Activated CD4-positive, alpha-beta memory T cell treated with anti-CD3 and anti-CD28 coated beads, Interleukin-2, amount 10 ng/mL, durations not matched to agents 7 days and 5 days (primary cell): Measurements from ENCODE around the gene DISP2. TPM values are rescaled to one million over a fixed set of nuclear protein-coding genes. Genes with fewer than 3 reads are reported as not detected.

Experiments
- CTCF ChIA-PET: fragments of 350-600 bp; sonication (Branson Sonifier 250); formaldehyde crosslinking; loops from one replicate; lab custom pipeline; 2021; ENCODE audit warnings: antibody characterized with exemption, inconsistent platforms; lab: Charles Lee
- POLR2A ChIA-PET: fragments of 350-600 bp; sonication (Branson Sonifier 250); formaldehyde crosslinking; loops from one replicate; lab custom pipeline; 2021; ENCODE audit warnings: antibody characterized with exemption; lab: Charles Lee
- DNase-seq: peaks from one replicate; pipeline ENCODE4 v3.0.0-alpha.2; 2020
- H3K27ac Mint-ChIP-seq: one replicate; pipeline ENCODE4 v1.8.0; 2021; ENCODE audit warnings: mild to moderate bottlenecking, mixed read lengths
- H3K27me3 Mint-ChIP-seq: one replicate; pipeline ENCODE4 v1.8.0; 2021; ENCODE audit warnings: mixed read lengths
- H3K36me3 Mint-ChIP-seq: one replicate; pipeline ENCODE4 v1.8.0; 2021; ENCODE audit warnings: low read depth, mixed read lengths
- H3K4me1 Mint-ChIP-seq: one replicate; pipeline ENCODE4 v1.8.0; 2021; ENCODE audit warnings: mixed read lengths
- H3K4me3 Mint-ChIP-seq: one replicate; pipeline ENCODE4 v1.8.0; 2021; ENCODE audit warnings: mild to moderate bottlenecking, mixed read lengths
- H3K9me3 Mint-ChIP-seq: one replicate; pipeline ENCODE4 v1.8.0; 2021; ENCODE audit warnings: mixed read lengths
- total RNA-seq, 2 experiments: library from RNA; stranded (reverse); gene quantifications; one replicate each; pipeline ENCODE4 v1.2.3, GENCODE V29; 2021

The DISP2 gene
- total RNA-seq, 2 experiments from 2014 or later, result 0.03 to 0.18 TPM

DNA sequence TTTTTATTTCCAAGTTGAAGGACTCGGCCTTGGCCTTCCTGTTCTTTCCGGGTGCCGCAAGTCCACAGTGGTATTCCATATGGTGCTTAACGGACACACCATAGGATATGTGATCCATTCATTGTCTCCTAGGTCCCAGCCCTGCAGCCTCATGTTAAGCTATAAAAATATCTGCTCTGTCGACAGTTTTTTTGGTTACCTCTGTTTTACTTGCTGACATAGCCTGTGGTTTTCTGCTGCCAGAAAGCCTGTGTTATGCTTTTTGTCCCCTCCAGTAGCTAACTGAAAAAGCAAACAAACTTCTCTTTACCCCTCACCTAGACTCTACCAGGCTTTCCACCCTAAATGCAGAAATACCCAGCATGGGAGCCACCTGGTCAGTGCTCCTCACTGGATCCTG, 29.3 kb upstream of the DISP2 start:
- Mint-ChIP-seq H3K4me1 (peaks cover 30% of the 10 kb centered on the region), H3K27ac (peak overlapping the region; percentile 36), H3K27me3 (peaks cover 4% of the 10 kb centered on the region), H3K4me3 (no peak overlapping the region), H3K36me3 (peaks cover 6% of the 10 kb centered on the region), H3K9me3 (no peaks in the 10 kb centered on the region)
- CTCF ChIA-PET, result interaction anchor here (0.9 to 6.0 kb wide), 10 partner anchors 9 to 111 kb away, joined by 3 to 84 read pairs (median 8); partner anchors contain the start of genes IVD and PLCB2
- POLR2A ChIA-PET, result interaction anchor here (0.9 to 3.0 kb wide), 4 partner anchors 9 to 20 kb away, joined by 3 to 14 read pairs (median 8); partner anchors contain the start of gene PLCB2
- no peak for DNase-seq

DNA sequence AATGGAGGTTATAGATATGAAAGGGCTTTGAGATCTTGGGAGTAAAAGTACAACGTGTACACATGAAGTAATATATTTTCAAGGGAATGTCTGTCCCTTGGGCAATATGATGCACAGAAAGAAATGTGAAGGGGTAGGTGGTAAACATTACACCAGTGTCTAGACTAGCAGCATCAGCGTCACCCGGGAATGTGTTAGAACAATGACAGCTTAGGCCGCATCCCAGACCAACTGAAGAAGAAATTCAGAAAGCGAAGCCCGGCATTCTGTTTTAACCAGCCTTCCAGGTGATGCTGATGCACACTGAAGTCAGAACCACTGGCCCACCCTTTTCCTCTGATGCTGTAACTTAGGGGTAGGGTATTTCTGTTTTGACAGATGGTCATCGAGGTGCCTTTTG, 28.2 kb upstream of the DISP2 start:
- Mint-ChIP-seq H3K27ac (no peak overlapping the region), H3K9me3 (no peaks in the 10 kb centered on the region), H3K27me3 (peaks cover 4% of the 10 kb centered on the region), H3K4me3 (no peak overlapping the region), H3K36me3 (peaks cover 6% of the 10 kb centered on the region), H3K4me1 (peaks cover 37% of the 10 kb centered on the region)
- CTCF ChIA-PET, result interaction anchor here (1.4 to 6.0 kb wide), 4 partner anchors 8 to 51 kb away, joined by 4 to 84 read pairs (median 38); partner anchors contain the start of gene PLCB2
- POLR2A ChIA-PET, result no interaction called here
- no peak for DNase-seq

- ChIA-PET CTCF (interaction anchor here (1.4 to 6.0 kb wide), 4 partner anchors 8 to 51 kb away, joined by 4 to 84 read pairs (median 38); partner anchors contain the start of gene PLCB2), POLR2A (no interaction called here)
- H3K27ac Mint-ChIP-seq, result no peak overlapping the region
- H3K4me3 Mint-ChIP-seq, result no peak overlapping the region
- DNase-seq, result no peak
- H3K4me1 Mint-ChIP-seq, result peaks cover 34% of the 10 kb centered on the region
- H3K27me3 Mint-ChIP-seq, result peaks cover 2% of the 10 kb centered on the region
- peaks cover 3% of the 10 kb centered on the region for H3K36me3 Mint-ChIP-seq
- H3K9me3 Mint-ChIP-seq, result no peaks in the 10 kb centered on the region
These were observed 27.6 kb upstream of the DISP2 start for GRCh38 chr15:40330368-40330836.

DNA sequence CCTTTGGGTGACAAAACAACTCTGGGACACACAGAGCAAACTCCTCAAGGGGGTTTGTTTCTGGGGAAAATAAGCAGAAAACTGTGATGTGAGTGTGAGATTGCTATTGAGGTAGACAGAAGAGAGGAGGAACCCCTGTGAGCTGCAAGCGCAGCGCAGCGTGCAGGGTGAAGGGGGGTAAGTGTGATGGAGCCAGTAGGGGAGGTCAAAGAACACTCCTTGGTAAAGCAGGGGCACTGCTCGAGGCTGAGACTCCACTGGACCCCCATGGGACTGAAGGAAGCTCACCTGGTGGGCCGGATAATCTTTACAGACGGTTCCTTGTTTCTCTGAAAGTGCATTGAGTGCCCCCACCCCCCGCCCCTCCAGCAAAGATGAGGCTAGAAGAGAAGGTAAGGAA, 27.0 kb upstream of the DISP2 start:
- ChIA-PET POLR2A (no interaction called here), CTCF (interaction anchor here (0.5 to 3.4 kb wide), 4 partner anchors 8 to 69 kb away, joined by 4 to 15 read pairs (median 6); partner anchors contain the start of gene INAFM2)
- Mint-ChIP-seq H3K36me3 (peaks cover under 1% of the 10 kb centered on the region), H3K27ac (no peak overlapping the region), H3K9me3 (no peaks in the 10 kb centered on the region), H3K4me3 (no peak overlapping the region), H3K27me3 (peaks cover under 1% of the 10 kb centered on the region), H3K4me1 (peaks cover 35% of the 10 kb centered on the region)
- DNase-seq, result no peak

DNA sequence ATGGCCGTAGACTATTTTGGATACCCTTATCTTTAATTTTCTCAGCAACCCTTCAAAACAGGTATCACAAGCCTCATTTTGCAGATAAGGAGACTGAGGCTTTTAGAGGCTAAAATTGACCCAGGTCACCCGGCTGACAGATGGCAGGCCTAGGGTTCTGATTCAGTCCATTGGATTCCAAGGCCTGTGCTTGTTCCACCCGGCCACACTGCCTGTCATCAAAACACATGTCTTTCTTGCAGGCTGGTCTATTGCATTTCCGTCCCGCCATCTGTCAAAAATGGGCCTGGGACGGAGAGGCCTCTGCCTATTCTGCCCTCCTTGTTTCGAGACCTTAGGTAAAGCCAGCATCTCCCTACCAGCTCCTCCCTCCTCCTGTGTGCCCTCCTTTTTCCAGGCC, 26.4 kb upstream of the DISP2 start:
- Mint-ChIP-seq H3K27ac (no peak overlapping the region), H3K9me3 (no peaks in the 10 kb centered on the region), H3K36me3 (no peaks in the 10 kb centered on the region), H3K27me3 (no peaks in the 10 kb centered on the region), H3K4me1 (peaks cover 34% of the 10 kb centered on the region), H3K4me3 (no peak overlapping the region)
- ChIA-PET POLR2A (no interaction called here), CTCF (interaction anchor here (1.0 to 3.4 kb wide), 6 partner anchors 9 to 89 kb away, joined by 3 to 15 read pairs (median 6); partner anchors contain the start of gene INAFM2)
- no peak for DNase-seq

- Mint-ChIP-seq H3K27me3 (no peaks in the 10 kb centered on the region), H3K36me3 (no peaks in the 10 kb centered on the region), H3K9me3 (no peaks in the 10 kb centered on the region), H3K4me3 (no peak overlapping the region), H3K4me1 (peaks cover 32% of the 10 kb centered on the region), H3K27ac (no peak overlapping the region)
- no peak for DNase-seq
- POLR2A ChIA-PET, result interaction anchor here (2.6 kb wide), 1 partner anchor 9 kb away, joined by 10 read pairs; the partner anchor contains the start of gene INAFM2
- CTCF ChIA-PET, result interaction anchor here (1.0 to 3.4 kb wide), 6 partner anchors 10 to 88 kb away, joined by 3 to 15 read pairs (median 6); partner anchors contain the start of gene INAFM2
These were observed 25.8 kb upstream of the DISP2 start for GRCh38 chr15:40332113-40332781.

DNA sequence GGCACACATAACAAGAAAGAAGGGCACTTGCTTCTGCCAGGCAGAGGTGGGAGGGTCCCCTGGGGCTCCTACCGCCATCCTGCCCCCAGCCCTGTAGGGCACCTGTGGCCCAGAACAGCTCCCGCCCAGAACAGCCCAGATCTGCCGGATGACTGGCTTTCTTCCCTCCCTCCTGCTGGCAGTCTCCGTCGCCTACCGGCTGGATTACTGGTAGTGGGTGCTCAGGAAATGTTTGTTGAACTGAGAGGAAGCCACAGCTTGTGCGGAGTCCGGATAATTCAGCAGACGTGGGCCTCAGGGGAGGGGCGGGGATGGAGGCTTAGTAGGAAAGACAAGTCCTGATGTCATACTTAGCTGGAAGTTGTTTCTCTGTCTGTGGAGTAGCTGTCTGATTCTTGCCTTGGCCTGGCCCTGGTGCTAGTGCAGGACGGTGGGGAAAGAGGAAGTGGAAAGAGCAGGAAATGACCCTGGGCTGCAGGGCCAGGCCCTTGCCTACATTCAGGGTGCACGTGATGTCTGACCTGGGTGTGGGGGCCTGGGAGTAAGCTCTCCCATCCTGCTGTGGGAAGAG, 24.0 kb upstream of the DISP2 start:
- no peak overlapping the region for H3K4me3 Mint-ChIP-seq

DNA sequence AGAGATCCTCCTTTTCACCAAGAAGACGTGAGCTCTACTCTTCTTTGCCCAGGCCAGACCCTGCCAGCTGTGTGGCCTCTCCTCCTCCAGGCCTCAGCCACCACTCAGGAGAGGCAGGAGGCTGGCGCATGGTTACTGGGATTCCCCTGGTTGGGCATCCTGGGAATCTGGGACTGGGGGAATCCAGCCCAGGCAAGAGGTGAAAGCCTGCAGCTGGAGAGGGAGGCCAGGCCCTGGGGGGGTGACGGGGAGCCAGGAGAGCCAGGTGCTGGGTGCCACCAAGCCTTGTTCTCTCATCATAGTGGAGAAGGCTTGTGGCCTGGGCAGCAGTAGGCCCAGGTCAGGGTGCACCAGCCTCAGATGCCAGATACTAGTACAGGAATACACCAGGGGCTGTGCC, 23.5 kb upstream of the DISP2 start:
- Mint-ChIP-seq H3K4me1 (peaks cover 24% of the 10 kb centered on the region), H3K27me3 (no peaks in the 10 kb centered on the region), H3K36me3 (no peaks in the 10 kb centered on the region), H3K27ac (no peak overlapping the region), H3K4me3 (no peak overlapping the region), H3K9me3 (no peaks in the 10 kb centered on the region)
- DNase-seq, result no peak
- ChIA-PET CTCF (interaction anchor here (1.1 to 9.9 kb wide), 9 partner anchors 9 to 88 kb away, joined by 3 to 122 read pairs (median 6); partner anchors contain the start of genes INAFM2 and PLCB2), POLR2A (interaction anchor here (1.0 to 5.2 kb wide), 3 partner anchors 9 to 26 kb away, joined by 3 to 37 read pairs (median 10); partner anchors contain the start of genes INAFM2 and PLCB2)

More for the DNA sequence above, 24.0 kb upstream of the DISP2 start:
- H3K27ac Mint-ChIP-seq, result peak overlapping the region; percentile 60
- DNase-seq, result no peak
- ChIA-PET POLR2A (interaction anchor here (1.0 to 5.2 kb wide), 4 partner anchors 9 to 54 kb away, joined by 3 to 37 read pairs (median 6); partner anchors contain the start of genes INAFM2 and PLCB2), CTCF (interaction anchor here (1.1 to 9.9 kb wide), 8 partner anchors 9 to 89 kb away, joined by 3 to 122 read pairs (median 6); partner anchors contain the start of genes INAFM2 and PLCB2)
- H3K9me3 Mint-ChIP-seq, result no peaks in the 10 kb centered on the region
- no peaks in the 10 kb centered on the region for H3K27me3 Mint-ChIP-seq
- H3K4me1 Mint-ChIP-seq, result peaks cover 28% of the 10 kb centered on the region
- H3K36me3 Mint-ChIP-seq, result no peaks in the 10 kb centered on the region

GRCh38 chr15:40334941-40335795, 22.9 kb upstream of the DISP2 start:
- Mint-ChIP-seq H3K27me3 (no peaks in the 10 kb centered on the region), H3K4me1 (peaks cover 24% of the 10 kb centered on the region), H3K4me3 (no peak overlapping the region), H3K27ac (no peak overlapping the region), H3K36me3 (no peaks in the 10 kb centered on the region), H3K9me3 (no peaks in the 10 kb centered on the region)
- CTCF ChIA-PET, result interaction anchor here (0.7 to 9.9 kb wide), 10 partner anchors 9 to 87 kb away, joined by 3 to 122 read pairs (median 6); partner anchors contain the start of genes INAFM2 and PLCB2
- DNase-seq, result no peak
- POLR2A ChIA-PET, result interaction anchor here (1.0 to 5.2 kb wide), 2 partner anchors 10 to 26 kb away, joined by 3 to 37 read pairs; partner anchors contain the start of gene PLCB2

- CTCF ChIA-PET, result interaction anchor here (0.7 to 9.9 kb wide), 13 partner anchors 9 to 118 kb away, joined by 3 to 157 read pairs (median 17); partner anchors contain the start of genes DISP2, INAFM2, IVD and PLCB2
- Mint-ChIP-seq H3K36me3 (no peaks in the 10 kb centered on the region), H3K4me3 (no peak overlapping the region), H3K4me1 (peaks cover 24% of the 10 kb centered on the region), H3K9me3 (no peaks in the 10 kb centered on the region), H3K27ac (no peak overlapping the region), H3K27me3 (no peaks in the 10 kb centered on the region)
- POLR2A ChIA-PET, result interaction anchor here (0.8 to 5.2 kb wide), 4 partner anchors 8 to 27 kb away, joined by 3 to 37 read pairs (median 8); partner anchors contain the start of gene PLCB2
- no peak for DNase-seq
These were observed 21.9 kb upstream of the DISP2 start for GRCh38 chr15:40335938-40336743.

- POLR2A ChIA-PET, result interaction anchor here (0.8 to 5.2 kb wide), 4 partner anchors 9 to 28 kb away, joined by 3 to 37 read pairs (median 8); partner anchors contain the start of gene PLCB2
- Mint-ChIP-seq H3K27me3 (no peaks in the 10 kb centered on the region), H3K9me3 (no peaks in the 10 kb centered on the region), H3K27ac (no peak overlapping the region), H3K4me3 (no peak overlapping the region), H3K36me3 (no peaks in the 10 kb centered on the region), H3K4me1 (peaks cover 24% of the 10 kb centered on the region)
- CTCF ChIA-PET, result interaction anchor here (0.9 to 9.9 kb wide), 15 partner anchors 8 to 171 kb away, joined by 3 to 157 read pairs (median 15); partner anchors contain the start of genes DISP2, INAFM2, IVD and PLCB2
- no peak for DNase-seq
These were observed 21.3 kb upstream of the DISP2 start for GRCh38 chr15:40336744-40337122.
